T-helper 2 cell (primary cell): ENCODE results near the gene CDH23.

Experiments used
- DNase-seq, 5 experiments: peaks; one replicate each; pipeline versions ENCODE4 v3.0.0 to v3.0.0-alpha.2; 2012 to 2022

The CDH23 gene

DNA sequence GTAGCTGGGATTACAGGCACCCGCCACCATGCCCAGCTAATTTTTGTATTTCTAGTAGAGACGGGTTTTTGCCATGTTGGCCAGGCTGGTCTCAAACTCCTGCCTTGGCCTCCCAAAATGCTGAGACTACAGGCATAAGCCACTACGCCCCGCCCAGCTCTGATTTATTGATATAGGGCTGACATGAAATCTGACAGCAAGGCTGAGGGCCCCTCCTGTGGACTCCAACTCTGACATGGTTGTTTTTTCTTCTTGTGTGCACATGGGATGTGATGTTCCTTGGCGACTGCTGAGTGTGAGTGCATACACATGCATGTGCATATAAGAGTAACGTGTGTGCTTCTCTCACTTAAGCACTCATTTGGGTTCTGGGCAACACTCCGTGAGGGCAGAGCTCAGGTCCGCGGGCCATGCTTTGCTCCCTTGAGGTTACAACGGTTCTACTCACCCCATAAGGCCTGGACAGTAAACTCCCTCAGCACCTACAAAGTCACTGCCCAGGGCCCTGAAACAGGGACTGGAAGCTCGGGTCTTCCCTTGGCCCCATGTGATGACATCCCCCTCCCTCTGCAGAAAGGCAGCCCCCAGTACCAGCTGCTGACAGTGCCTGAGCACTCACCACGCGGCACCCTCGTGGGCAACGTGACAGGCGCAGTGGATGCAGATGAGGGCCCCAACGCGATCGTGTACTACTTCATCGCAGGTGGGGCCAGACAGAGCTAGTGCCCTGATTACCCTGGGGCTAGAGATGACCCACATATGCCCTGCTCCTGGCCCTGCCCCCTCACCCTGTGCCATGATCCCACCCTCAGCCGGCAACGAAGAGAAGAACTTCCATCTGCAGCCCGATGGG, 410.2 kb downstream of the CDH23 start:
- DNase-seq: no peak

DNA sequence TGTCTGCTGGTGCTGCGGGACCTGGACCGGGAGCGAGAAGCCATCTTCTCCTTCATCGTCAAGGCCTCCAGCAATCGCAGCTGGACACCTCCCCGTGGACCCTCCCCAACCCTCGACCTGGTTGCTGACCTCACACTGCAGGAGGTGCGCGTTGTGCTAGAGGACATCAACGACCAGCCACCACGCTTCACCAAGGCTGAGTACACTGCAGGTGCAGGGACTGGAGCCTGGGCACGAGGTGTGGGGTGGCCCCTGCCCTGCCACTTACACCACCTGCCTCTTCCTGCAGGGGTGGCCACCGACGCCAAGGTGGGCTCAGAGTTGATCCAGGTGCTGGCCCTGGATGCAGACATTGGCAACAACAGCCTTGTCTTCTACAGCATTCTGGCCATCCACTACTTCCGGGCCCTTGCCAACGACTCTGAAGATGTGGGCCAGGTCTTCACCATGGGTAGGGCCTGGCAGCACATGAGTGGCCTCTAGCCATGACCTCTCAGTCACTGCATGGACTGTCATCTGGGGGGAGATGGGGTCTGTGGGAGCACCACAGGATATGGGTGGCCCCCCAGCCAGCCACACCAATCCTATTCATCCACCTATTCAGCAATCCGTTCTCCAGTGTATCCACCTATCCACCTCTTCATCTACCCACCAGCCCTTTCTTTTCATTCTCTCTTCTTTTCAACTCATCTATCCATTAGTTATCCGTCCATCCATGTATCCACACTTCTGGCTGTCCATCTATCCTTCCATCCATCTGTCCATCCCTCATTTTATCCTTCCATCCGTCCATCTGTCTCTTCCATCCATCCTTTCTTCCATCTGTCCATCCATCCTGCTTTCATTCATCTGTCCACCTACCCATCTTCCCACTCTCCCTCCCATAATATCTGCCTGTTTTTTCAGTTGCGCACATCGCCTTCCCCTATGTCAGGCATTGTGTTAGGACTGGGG, 411.1 kb downstream of the CDH23 start:
- no peak for DNase-seq

DNA sequence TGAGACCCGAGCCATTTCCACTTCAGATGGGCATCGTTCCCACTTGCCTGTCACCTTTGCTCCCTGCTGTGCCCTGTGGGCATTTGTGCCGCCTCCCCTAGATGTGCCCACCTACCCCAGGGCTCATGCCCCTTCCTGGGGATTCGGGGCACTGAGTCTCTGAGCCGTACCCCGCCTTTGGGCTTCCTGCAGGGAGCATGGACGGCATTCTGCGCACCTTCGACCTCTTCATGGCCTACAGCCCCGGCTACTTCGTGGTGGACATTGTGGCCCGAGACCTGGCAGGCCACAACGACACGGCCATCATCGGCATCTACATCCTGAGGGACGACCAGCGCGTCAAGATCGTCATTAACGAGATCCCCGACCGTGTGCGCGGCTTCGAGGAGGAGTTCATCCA, 412.9 kb downstream of the CDH23 start:
- no peak for DNase-seq

DNA sequence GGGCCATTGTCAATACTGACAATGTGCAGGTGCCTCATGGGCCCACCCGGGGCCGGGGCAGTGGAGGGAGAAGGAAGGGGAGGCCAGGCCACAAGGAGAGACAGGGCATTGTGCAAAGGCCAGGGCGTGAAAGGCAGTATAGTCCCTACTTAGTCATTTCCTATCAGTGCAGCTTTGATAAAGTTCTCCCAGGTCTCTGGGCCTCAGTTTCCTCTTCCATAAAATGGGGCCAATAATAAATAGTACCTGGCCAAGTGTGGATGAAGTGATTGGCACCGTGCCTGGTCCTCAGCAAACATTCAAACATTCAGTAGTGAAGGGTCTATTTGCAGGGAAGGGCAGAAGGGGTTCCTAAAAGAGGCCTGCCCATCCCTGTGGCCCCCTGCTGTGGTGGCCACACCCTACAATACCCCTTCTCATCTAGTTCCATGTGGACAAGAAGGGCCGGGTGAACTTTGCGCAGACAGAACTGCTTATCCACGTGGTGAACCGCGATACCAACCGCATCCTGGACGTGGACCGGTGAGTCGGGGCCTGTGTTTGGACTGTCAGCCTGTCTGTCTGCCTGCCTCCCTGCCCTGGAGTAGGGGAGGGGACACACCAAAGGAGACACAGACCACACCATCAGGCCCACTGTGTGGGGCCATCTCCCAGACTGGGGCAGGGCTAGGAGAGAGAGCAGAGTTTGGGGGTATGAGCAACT, 413.5 kb downstream of the CDH23 start:
- DNase-seq: no peak

DNA sequence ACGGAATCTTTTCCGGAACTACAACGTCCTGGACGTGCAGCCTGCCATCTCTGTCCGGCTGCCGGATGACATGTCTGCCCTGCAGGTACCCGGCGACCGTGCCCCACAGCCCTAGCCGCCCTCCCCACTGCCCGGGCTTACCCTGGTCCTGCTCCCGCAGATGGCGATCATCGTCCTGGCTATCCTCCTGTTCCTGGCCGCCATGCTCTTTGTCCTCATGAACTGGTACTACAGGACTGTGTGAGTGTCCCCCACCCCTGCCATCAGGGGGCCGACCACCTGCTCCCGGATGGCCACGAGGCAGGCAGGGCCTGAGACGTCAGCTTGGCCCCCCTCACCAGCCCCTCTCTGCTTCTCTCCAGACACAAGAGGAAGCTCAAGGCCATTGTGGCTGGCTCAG, 414.6 kb downstream of the CDH23 start:
- DNase-seq: no peak

DNA sequence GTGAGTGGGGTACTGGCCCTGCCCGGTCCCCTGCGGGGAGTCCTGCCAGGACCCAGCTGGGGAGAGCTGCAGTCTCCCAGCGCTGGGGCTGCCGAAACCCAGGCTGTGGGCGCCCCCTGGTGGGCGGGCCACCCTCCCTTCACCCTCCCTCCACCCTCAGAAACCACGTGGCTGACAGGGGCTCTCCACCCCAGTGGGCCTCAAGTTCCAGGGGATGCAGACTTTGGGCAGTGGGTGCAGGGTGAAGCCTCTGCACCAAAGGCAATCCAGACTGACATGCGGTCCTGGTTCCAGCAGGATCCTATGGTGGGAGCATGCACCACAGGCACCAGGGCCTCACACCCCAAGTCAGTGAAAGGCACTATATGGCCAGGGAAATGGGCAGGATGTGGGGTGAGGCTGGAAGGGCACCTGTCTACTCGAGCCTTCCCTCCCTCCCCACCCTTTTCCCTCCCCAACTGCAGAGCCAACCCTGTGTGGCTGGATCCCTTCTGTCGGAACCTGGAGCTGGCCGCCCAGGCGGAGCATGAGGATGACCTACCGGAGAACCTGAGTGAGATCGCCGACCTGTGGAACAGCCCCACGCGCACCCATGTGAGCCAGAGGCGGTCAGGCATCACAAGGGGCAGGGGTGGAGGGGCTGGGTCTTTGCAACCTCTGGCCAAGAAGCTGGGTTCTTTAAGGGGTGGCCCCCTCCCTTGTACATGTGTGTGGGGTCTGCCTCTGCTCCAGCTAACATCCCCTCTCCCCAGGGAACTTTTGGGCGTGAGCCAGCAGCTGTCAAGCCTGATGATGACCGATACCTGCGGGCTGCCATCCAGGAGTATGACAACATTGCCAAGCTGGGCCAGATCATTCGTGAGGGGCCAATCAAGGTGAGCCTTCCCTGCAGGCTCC, 415.5 kb downstream of the CDH23 start:
- DNase-seq: peak; percentile 53 to 73 (median 64)

DNA sequence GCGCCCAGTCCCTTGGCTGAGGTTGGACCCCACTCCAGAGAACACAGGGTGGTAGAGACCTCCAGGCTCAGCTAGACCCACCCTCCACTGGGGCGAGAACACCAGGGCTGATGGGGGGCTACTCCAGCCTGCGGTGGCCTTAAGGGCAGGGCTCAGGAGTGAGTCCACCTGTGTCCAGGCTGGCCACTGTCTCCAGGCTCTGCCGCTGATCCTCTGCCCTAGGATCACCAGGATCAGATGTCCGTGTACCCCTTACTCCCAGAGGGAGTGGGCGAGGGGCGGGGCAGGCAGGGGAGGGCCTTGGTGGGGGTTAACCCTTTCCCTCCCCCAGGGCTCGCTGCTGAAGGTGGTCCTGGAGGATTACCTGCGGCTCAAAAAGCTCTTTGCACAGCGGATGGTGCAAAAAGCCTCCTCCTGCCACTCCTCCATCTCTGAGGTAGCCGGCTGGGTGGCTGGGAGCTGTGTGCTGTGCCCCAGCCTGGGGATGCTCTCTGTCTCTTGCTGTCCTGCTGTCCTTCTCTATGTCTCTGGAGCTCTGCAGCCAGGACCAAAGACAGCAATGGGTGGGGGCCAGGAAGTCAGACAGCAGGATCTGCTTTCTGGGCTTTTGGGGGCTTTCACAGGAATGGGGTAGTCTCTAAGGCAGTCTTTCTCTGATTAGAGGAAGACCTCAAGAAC, 416.3 kb downstream of the CDH23 start:
- DNase-seq: no peak

DNA sequence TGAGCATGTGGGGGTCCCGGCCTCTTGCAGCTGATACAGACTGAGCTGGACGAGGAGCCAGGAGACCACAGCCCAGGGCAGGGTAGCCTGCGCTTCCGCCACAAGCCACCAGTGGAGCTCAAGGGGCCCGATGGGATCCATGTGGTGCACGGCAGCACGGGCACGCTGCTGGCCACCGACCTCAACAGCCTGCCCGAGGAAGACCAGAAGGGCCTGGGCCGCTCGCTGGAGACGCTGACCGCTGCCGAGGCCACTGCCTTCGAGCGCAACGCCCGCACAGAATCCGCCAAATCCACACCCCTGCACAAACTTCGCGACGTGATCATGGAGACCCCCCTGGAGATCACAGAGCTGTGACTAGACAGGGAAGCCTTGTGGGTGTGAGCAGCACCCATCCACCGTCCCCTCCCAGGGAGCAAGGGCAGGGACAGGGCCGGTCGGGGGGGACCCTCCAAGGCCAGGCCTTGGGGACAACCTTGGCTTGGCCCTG, 418.2 kb downstream of the CDH23 start:
- no peak for DNase-seq

DNA sequence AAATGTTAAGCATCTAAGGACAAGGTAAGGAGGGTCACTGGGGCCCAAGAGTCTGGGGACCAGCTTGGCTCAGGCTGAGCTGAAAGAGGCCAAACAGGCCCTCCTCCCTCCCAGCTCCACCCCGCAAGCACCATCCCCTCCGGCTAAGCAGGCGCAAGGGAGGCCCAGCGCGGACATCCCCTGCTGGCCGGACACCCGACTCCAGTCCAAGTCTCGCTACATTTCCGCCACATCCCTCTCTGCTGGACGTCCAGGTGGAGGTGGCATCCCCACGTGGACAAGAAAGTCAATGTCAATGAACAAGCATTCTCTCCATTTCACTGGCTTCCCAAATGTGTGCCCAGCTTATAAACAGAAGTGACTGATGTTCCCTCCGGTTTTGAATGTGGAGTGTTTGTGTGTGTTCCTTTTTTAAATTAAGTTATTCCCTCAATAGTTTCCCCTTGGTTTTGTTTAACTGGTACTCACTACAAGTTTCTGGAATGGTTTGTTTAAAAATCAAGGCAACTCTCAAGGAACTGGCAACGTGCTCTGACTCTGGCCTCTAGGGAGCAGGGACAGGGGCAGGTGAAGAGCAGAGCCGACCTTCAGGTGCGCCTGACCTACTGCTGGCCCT, 418.9 kb downstream of the CDH23 start:
- DNase-seq: no peak

DNA sequence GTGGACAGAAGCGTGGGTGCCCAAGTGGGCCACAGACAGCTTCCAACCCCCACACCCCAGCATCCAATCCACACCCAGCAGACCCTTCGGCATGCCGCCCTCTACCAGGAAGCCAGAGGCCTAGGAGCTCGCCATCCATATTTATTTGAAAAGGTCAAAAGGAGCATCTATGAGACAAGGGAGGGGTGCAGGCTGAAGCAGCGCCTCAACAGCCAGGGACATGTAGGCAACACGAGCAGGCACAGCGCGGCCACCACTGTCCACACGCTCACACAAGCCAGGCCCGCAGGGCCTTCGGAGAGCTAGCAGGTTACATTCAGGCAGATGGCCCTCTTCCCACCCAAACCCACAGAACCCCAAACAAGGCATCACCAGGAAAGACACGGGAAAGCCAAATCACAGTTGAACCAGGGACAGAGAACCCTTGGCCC, 419.7 kb downstream of the CDH23 start:
- DNase-seq: no peak

DNA sequence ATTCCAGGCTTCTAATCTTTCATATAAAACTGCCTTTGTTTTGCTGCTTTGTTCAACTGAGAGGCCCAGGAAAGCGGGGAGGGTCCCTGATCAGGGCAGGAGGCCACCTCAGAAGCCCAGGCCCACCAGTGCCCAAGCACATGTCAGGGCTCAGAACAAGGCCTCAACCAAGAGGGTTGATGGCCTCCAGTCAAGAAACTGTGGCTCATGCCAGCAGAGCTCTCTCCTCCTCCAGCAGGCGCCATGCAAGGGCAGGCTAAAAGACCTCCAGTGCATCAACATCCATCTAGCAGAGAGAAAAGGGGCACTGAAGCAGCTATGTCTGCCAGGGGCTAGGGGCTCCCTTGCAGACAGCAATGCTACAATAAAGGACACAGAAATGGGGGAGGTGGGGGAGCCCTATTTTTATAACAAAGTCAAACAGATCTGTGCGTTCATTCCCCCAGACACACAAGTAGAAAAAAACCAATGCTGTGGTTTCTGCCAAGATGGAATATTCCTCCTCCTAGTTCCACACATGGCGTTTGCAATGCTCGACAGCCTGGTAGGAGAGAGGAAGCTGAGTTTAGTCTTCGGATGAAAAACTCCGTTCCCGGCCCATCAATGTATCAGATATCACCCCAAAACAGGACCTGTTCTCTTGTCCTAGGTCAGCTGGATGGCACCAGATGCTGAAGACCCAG, 420.4 kb downstream of the CDH23 start:
- no peak for DNase-seq

DNA sequence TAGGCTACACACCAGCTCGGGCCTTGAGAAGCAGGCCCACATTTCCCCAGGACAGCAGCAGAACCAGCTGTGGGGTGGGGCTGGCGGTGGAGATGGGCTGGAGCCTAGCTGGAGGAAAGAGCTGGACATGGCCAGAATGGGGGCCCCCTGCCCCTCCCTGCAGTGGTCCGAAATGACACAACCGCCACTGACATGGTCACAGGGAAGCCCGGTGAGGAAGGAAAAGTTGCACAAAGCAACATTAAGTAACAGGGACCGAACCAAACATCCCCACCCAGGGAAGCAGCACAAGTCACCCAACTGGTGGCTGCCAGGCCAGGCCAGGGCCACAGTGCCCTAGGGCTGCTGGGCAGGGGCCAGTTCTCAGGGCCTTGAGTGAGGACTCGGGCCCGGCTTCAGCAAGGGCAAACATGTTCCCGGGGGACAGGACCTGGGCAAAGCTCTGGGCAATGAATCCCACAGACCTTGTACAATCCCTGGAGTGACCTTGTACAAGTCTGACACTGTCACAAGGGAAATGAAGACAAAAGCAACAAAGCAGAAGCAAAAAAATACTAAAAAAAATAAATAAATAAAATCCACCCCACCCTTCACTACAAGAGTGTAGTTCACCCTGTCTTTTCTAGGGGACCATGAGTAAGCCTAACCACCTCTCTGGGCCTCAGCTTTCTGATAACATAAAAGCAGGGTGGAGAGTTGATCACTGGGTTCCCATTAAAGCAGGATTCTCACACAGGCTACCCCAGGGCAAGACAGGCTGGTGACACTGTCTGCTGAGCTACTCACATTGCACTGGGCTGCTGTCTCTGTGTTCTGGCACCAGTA, 421.3 kb downstream of the CDH23 start:
- no peak for DNase-seq

DNA sequence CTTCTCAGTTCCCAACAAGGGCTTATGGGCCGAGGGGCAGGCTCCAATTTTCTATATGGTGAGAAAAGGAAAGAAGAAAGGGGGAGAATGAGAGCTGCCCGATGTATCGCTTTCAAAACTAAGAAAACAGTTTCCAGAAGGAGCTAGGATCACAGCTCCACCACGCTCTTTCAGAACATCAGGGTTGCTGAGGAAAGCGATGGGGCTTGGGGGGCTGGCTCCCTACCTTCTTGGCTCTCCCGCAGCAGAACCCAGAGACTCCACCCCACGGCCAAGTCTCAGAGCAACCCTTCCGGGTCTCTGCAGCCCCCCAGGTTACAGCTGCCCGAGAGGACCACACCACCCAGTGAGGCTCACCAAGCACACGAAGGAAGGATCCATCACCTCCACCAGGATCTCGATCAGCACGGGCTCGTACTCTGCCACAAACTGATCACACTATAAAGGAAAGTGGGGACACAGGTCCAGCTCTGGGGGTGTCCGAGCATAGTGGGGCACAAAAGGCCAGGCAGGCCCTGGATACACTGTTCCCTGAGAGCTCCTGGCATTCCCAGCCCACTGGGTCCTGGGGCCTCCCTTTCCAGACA, 422.0 kb downstream of the CDH23 start:
- DNase-seq: no peak

DNA sequence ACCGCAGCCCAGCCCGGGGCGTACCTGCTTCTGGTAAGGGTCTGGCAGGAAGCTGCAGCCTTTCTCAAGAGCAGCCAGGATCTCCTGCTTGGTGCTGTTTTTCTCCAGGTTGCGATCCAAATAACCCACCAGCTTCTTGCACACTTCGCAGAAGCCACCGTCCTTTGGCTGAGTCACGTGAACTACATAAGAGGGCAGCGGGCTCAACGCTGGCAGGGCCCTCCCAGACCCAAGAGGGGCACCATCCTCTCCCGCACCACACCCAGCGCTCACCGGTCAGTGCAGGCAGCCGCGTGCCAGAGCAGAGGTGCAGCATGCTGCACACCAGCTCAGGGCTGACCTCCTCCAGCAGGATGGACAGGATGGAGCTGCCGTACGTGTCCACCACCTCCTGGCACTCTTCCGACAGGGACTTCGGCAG, 422.7 kb downstream of the CDH23 start:
- DNase-seq: no peak

DNA sequence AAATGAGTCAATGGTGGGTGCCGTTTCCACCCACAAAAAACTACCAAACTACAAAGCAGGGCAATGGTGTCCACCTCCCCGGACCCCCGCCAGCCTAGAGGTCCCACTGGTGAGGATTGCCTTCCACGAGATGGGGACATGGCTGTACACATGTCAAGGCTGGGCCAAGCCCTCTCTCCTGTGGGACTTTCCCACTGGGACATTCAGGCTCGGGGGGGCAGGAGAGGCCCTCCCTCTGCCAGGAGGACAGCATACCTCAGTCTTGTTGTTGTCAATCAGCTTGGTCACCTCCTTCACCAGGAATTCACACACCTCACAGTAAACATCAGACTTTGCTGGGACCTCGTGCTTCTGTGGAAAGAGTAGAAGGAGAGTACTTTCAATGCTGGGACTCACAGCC, 423.3 kb downstream of the CDH23 start:
- no peak for DNase-seq

DNA sequence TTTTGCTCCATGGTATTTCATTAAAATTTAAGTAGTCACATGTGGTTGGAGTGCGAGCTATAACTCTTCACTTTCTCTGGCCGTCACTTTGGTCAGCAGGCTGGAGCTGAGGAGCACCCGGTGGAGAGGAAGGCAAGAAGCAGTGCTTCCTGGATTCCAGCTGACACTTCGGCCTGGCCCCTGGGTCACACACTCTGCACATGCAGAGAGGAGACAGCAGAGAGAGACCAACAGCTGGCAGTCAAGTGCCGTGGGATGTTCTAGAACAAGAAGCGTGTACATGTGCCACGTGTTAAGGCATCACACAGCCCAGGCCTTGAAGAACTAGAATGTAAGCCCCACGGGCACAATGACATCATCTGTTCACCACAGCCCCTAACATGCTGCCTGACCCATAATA, 424.2 kb downstream of the CDH23 start:
- no peak for DNase-seq

DNA sequence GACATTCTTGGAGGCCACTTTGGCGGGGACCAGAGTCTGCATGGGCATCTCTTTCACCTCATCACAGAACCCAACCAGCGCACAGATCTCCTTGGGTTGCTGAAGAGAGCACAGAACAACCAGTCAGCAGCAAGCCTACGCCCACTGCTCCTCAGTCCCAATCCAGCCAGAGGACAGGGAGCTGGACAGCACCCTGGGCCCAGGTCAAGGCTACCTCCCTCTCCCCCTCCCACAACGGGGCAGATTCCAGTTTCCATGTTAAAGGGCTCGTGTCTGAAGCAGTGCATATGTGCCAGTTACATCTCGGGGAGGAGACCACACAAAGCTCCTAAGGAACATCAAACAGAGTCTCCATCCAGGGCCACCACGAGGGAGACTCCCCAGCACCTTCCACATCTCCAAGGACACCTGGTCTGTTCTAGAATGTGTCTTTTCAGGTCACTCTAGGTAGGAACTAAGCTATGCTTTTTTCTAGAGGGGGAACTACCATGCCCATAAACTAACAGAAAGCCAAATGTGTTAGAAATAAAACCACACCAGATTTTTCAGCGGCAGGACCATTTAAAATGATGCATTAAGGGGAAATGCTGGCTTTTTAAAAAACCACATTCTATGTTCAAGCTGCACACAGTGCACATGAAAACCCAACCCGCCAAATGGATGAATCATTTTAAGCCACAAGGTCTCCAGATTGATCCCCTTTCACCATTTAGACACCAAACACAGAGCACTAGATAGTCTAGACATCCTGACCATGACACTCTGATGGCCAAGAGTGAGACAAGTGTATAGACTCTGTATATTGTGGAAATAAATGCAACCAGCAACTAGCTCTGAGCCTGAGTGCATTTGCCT, 425.4 kb downstream of the CDH23 start:
- DNase-seq: peak in 2 of 5 experiments; percentile 15 to 74

DNA sequence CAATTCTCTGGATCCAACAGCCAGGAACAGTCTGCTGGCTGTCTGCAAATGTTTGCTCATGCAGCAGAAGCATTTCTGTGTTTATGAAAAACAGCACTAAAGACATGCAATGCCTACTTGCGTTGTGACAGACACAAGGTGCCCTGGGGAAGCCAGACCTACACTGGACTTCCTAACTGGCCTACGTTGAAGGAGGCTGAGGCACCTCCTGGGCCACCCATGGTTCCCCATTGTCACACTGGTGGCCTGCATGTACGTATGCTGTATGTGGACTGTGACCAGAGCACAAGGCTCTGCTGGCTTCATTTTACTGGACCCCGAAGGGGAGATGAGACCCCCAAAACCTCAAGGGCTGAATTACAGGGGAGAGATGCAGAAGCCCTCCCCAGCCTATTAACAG, 426.6 kb downstream of the CDH23 start:
- no peak for DNase-seq
